Fibroblast of pulmonary artery (primary cell): ENCODE data around the gene FBLN1.

ENCODE experiments used
- DNase-seq: peaks from one replicate; pipeline ENCODE4 v3.0.0-alpha.2; 2010; ENCODE audit warnings: low read depth
- H3K4me3 ChIP-seq: replicated peaks from 2 replicates; pipeline ENCODE4 v1.5.1; 2011; ENCODE audit warnings: low read depth, mild to moderate bottlenecking, control low read depth, low read length, moderate library complexity
- TF ChIP-seq, protein P1 (sequence below): IDR thresholded peaks from 2 replicates; pipeline ENCODE4 v1.5.1; 2011; ENCODE audit warnings: mild to moderate bottlenecking, control low read depth, low read length, inconsistent platforms; ENCODE audit errors: missing control alignments

The FBLN1 gene

DNA sequence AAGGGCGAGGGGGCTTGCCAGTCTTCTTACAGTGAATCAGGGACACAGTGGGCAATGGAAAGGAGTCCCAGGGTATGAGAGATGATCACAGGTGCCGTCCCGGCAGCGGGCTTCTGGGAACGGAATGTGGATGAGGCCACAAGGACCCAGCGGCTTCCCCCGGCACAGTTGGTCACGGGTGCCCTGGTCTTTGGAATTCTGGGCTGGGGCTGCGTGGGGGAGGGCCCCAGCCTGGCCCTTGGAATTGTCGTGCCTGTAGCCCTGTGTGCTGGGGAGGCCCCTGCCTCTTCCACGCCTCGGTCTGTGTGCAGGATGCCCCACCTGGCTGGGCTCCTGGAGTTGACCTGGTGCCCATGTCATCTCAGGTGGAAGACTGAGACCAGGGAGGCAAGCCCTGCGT is 76.6 kb downstream of the FBLN1 start:
- TF ChIP-seq, protein P1, sequence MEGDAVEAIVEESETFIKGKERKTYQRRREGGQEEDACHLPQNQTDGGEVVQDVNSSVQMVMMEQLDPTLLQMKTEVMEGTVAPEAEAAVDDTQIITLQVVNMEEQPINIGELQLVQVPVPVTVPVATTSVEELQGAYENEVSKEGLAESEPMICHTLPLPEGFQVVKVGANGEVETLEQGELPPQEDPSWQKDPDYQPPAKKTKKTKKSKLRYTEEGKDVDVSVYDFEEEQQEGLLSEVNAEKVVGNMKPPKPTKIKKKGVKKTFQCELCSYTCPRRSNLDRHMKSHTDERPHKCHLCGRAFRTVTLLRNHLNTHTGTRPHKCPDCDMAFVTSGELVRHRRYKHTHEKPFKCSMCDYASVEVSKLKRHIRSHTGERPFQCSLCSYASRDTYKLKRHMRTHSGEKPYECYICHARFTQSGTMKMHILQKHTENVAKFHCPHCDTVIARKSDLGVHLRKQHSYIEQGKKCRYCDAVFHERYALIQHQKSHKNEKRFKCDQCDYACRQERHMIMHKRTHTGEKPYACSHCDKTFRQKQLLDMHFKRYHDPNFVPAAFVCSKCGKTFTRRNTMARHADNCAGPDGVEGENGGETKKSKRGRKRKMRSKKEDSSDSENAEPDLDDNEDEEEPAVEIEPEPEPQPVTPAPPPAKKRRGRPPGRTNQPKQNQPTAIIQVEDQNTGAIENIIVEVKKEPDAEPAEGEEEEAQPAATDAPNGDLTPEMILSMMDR = no peak
- H3K4me3 ChIP-seq = no peak overlapping the region
- DNase-seq = no peak

DNA sequence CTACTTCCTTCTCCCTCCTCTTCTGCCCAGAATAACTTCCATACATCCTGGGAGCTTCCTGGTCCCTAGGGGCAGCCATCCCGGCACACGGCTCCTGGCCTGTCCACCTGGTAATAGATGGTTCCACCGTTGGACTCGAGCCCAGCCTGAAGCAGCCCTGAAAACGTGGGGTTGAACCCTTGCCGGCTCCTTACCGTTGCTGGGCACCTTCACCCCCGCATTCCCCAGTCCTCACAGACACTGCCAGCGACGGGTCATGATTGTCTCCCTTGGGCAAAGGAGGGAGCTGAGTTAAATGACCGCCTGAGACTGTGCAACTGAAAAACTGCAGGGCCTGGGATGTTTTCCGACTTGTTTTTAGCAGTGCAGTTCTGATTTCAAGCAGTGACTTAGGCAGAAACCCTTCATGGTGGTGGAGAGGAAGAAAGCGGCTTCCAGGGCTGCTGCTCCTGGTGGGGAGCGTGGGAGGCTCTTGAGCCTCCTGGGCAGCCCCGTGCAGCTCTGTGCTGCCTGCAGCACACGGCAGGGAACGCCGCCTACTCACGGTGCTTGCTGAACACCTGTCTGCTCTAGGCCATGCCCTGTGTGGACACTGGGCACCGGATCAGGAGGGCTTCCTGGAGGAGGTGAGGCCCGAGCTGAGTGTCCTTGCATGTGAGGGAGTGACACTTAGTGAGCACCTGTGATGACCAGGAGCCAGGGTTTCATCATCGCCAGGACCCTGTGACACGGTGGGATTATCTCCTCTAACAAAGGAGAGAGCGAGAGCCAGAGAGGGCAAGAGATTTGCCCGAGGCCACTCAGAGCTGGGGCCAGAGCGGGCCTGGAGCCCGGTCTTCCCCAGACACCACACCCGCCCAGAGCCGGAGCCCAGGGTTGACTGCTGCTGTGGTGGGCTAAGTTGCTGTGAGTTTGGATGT is 77.4 kb downstream of the FBLN1 start:
- no peak overlapping the region for H3K4me3 ChIP-seq
- TF ChIP-seq, protein P1 = no peak
- no peak for DNase-seq

DNA sequence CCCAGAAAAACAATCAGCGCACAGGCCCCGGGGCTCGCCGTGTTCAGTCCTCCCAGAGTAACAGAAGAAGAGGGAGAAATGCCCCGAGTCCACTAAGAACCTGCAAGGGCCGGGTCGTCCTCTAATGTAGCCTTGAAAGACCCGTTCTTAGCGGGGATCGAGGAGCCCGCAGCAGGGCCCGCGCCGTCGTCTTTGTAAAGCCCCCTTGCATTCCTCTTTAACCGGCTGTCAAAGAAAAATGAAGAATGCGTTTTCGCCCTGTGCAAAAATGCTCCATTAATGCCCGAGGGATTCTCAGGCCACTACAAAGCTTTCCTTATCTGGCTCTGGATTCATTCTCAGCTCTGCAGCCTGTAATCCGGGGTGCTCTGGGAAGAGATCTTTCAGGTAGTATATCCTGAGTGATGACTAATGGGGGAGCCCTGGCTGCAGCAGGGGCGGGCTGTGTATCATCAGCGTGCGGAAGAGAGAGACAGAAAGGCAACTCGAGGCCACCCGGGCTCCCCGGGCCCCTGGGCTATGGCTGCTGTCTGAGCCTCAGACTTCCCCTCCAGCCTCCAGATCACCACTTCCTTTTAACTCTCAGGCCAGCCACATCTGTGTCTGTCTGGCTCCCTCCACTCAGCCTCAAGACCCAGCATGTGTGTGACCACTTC is 78.2 kb downstream of the FBLN1 start:
- TF ChIP-seq, protein P1 = no peak
- no peak for DNase-seq
- no peak overlapping the region for H3K4me3 ChIP-seq

DNA sequence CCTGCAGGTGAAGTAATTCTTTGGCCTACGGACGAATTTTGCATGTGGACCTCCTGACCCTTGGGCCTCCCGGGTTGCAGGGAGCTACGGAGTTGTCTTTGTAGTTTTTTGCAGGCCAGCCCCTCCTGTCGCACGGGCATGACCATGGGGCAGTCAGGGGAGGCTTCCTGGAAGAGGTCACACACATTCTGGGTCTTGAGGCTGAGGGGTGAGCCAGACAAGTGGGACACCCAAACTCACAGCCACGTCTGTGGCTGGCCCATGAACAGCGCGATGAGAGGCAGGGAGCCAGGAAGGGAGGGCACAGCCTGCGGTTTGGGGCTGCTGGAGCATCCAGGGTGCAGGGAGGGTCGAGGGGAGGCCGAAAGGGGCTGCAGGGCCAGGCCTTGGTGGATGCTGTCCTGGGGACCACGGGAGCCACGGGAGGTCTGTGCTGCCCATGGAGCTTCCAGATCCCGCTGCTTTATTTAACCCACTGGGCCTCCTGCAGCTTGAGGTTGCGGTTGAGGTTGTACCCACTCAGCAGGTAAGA is 78.9 kb downstream of the FBLN1 start:
- DNase-seq = no peak
- TF ChIP-seq, protein P1 = no peak
- no peak overlapping the region for H3K4me3 ChIP-seq

DNA sequence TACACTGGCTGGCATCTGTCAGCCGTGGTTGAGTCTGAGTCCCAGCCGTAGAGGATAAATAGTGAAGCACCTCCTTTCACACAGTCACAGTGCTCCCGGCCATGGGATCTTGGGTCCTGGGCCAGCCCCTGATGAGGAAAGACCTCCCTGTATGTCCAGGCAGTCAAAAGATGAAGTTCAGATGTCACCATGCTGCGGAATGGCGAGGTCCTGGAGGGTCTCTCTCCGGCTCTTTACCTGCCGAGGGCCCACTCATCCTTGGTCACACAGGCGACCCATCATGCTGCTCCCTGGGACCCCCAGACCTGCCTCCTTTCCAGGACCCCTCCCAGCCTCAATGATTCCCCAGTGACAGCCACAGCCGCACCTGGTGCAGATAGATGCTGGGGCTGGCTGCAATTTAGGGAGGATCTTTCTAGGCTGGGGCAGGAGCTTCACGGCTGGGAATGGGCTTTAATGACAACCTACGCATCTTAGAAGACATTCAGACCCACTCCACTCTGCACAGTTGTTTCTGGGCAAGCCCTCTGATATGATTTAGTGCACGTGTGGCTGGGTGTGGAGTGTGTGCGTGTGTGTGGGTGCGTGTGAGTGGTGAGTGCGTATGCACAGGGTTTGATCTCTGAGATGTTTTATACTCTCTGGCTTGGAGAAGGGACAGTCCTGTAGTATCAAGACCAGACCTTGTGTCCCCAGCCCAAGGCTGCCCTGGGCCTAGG is 79.7 kb downstream of the FBLN1 start:
- H3K4me3 ChIP-seq = no peak overlapping the region
- no peak for DNase-seq
- TF ChIP-seq, protein P1 = no peak

DNA sequence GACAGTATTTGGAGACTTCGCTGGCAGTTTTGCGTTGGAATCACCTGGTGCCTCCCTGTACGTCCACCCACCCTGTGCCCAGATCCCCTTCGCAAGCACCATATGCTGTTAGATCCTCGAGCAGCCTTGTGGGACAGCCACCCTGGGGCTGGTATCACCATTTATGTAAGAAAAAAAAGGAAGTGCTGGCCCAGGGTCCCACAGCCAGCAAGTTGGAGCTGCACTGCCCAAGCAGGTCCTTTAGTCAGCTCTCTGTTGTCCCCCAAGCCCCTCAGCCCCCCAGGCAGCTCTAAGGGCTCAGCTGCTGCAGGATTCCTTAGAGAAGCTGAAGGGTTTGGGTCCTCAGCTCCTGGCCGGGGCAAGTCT is 80.3 kb downstream of the FBLN1 start:
- no peak for DNase-seq
- H3K4me3 ChIP-seq = no peak overlapping the region
- TF ChIP-seq, protein P1 = no peak
